SK-N-SH treated with all-trans-retinoic acid at 6 μM for 48 hours (cell line): ENCODE measurements around the gene BAG5.

Source experiments
- ATAC-seq: fragments of 200-7000 bp; cut with Tn5 transposase; 3 replicates; pipeline ENCODE4 v1.9.1; 2020; ENCODE audit warnings: mild to moderate bottlenecking, moderate library complexity
- ARNTL ChIP-seq: fragments of 450-650 bp; formaldehyde crosslinking; IDR thresholded peaks from 2 replicates; pipeline ENCODE4 v1.5.0; 2020; ENCODE audit warnings: low read depth, mild to moderate bottlenecking, moderate library complexity, borderline replicate concordance
- BACH2 ChIP-seq: fragments of 250-450 bp; sonication (Bioruptor Pico); IDR thresholded peaks from 2 replicates; pipeline ENCODE4 v1.9.0; 2021; ENCODE audit warnings: mild to moderate bottlenecking, borderline replicate concordance
- CSDC2 ChIP-seq: fragments of 250-450 bp; sonication (Bioruptor Pico); IDR thresholded peaks from 2 replicates; pipeline ENCODE4 v1.5.0; 2020; ENCODE audit warnings: mild to moderate bottlenecking, moderate library complexity
- GLIS3 ChIP-seq: fragments of 250-450 bp; sonication (Bioruptor Pico); IDR thresholded peaks from 2 replicates; pipeline ENCODE4 v1.5.0; 2020; ENCODE audit warnings: mild to moderate bottlenecking, moderate library complexity
- ISL1 ChIP-seq: fragments of 250-450 bp; sonication (Bioruptor Pico); IDR thresholded peaks from 2 replicates; pipeline ENCODE4 v2.1.2; 2022; ENCODE audit warnings: mild to moderate bottlenecking, moderate library complexity
- OSR1 ChIP-seq: fragments of 250-450 bp; sonication (Bioruptor Pico); IDR thresholded peaks from 2 replicates; pipeline ENCODE4 v1.8.0; 2022; ENCODE audit warnings: moderate library complexity, mild to moderate bottlenecking, inconsistent platforms
- RARB ChIP-seq: fragments of 250-450 bp; sonication (Bioruptor Pico); IDR thresholded peaks from 2 replicates; pipeline ENCODE4 v1.8.0; 2021; ENCODE audit warnings: mild to moderate bottlenecking, moderate library complexity
- SNAI2 ChIP-seq: fragments of 250-450 bp; sonication (Bioruptor Pico); IDR thresholded peaks from 2 replicates; pipeline ENCODE4 v1.5.0; 2020; ENCODE audit warnings: mild to moderate bottlenecking, moderate library complexity
- TCF4 ChIP-seq: fragments of 250-450 bp; sonication (Bioruptor Pico); IDR thresholded peaks from 2 replicates; pipeline ENCODE4 v1.8.0; 2021; ENCODE audit warnings: mild to moderate bottlenecking, moderate library complexity, borderline replicate concordance
- TOX ChIP-seq: fragments of 250-450 bp; sonication (Bioruptor Pico); IDR thresholded peaks from 2 replicates; pipeline ENCODE4 v1.8.0; 2021; ENCODE audit warnings: mild to moderate bottlenecking, moderate library complexity, borderline replicate concordance
- ZC3H10 ChIP-seq: fragments of 250-450 bp; sonication (Bioruptor Pico); IDR thresholded peaks from 2 replicates; pipeline ENCODE4 v1.5.1; 2021; ENCODE audit warnings: mild to moderate bottlenecking, moderate library complexity
- ZFP3 ChIP-seq: fragments of 250-450 bp; sonication (Bioruptor Pico); IDR thresholded peaks from 2 replicates; pipeline ENCODE4 v1.5.0; 2020; ENCODE audit warnings: mild to moderate bottlenecking, moderate library complexity
- ZFP30 ChIP-seq: fragments of 450-650 bp; formaldehyde crosslinking; IDR thresholded peaks from 2 replicates; pipeline ENCODE4 v1.5.0; 2022; ENCODE audit warnings: mild to moderate bottlenecking, moderate library complexity
- ZNF70 ChIP-seq: fragments of 450-650 bp; formaldehyde crosslinking; IDR thresholded peaks from 2 replicates; pipeline ENCODE4 v1.5.0; 2020; ENCODE audit warnings: mild to moderate bottlenecking, moderate library complexity
- TF ChIP-seq, protein P1 (sequence below): fragments of 250-450 bp; sonication (Bioruptor Pico); IDR thresholded peaks from 2 replicates; pipeline ENCODE4 v1.5.1; 2021; ENCODE audit warnings: mild to moderate bottlenecking, moderate library complexity
- TF ChIP-seq, protein P2 (sequence below): fragments of 250-450 bp; sonication (Bioruptor Pico); IDR thresholded peaks from 2 replicates; pipeline ENCODE4 v1.8.0; 2020; ENCODE audit warnings: mild to moderate bottlenecking, moderate library complexity, borderline replicate concordance
- TF ChIP-seq, protein P3 (sequence below): fragments of 250-450 bp; sonication (Bioruptor Pico); IDR thresholded peaks from 2 replicates; pipeline ENCODE4 v1.8.0; 2021; ENCODE audit warnings: low read depth, mild to moderate bottlenecking, moderate library complexity, borderline replicate concordance
- TF ChIP-seq, protein P4 (sequence below): fragments of 250-450 bp; sonication (Bioruptor Pico); IDR thresholded peaks from 2 replicates; pipeline ENCODE4 v1.5.0; 2020; ENCODE audit warnings: mild to moderate bottlenecking, moderate library complexity

The BAG5 gene

DNA sequence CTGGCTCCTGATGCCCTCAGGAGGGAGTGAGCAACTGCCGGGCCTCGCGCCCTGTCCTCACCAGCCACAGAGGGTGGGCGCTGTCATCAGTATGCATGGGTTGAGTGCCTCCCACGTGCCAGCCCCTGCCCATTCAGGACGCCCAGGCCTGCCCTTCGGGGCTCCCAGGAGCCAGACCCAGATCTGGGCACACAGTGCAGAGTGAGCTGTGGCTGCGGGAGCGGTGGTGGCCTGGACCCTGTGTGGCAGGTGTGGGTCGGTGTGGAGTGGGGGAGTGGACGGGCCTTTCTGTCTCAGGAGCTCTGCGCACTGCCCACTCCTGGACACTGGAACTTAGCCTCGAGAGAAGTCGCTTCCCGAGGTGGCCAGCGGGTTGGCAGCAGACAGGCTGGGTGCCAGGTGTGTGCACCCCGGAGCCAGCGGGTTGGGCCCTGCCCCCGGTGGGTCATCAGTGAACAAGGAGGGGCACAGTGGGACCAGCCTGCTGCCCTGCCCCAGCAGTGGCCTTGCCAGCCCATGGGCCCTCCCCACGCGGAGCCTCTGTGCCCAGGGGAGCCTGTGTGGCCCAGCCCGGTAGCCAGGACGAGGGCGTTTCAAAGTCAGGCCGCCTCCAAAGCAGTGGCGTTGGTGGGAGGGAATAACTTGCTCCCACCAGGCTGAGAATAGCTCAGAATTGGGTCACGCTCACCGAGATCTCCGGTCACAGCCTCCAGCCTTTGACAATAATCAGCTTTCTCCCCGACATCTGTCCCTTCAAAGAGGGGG is 24.0 kb downstream of the BAG5 start (continued):
- TF ChIP-seq ZFP30, result no peak
- no peak for TF ChIP-seq ZNF70

DNA sequence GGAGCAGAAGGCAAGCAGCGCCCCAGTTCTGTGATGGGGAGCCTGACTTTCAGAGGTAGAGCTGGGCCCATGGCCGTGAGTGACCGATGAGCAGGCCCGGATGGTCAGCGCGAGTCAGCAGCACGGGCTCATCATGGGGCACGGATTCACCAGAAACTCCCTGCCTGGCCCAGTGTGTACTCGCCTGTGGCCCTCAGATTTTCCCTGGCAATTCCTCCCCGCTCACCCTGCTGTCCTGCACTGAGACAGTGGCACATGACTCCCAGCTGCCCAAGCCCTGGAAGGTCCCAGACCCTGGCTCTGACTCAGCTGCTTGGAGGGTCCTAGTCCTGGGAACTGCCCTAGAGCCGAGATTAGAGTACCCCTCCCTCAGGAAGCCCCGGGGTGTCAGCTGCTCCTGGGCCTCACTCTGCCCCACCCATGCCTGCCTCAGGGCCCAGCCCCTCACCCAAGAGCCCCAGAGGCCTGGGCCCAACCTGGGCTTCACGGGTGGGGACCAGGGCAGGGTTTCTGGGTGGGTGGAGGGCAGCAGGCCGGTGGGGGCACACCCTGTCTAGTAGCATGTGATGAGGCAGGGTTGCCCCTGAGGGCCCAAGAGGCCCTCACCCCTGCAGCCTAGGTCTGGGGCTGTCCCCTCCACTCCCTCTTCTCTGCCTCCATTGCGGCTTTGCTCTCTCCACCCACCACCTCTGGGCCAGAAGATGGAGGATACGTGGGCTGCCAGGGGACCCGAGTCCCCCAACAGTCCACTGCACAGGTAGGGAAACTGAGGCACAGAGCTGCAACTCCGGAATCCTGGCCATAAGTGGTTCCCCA is 25.1 kb downstream of the BAG5 start:
- TF ChIP-seq, protein P1, sequence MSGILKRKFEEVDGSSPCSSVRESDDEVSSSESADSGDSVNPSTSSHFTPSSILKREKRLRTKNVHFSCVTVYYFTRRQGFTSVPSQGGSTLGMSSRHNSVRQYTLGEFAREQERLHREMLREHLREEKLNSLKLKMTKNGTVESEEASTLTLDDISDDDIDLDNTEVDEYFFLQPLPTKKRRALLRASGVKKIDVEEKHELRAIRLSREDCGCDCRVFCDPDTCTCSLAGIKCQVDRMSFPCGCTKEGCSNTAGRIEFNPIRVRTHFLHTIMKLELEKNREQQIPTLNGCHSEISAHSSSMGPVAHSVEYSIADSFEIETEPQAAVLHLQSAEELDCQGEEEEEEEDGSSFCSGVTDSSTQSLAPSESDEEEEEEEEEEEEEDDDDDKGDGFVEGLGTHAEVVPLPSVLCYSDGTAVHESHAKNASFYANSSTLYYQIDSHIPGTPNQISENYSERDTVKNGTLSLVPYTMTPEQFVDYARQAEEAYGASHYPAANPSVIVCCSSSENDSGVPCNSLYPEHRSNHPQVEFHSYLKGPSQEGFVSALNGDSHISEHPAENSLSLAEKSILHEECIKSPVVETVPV, result no peak
- TF ChIP-seq CSDC2 (CRISPR knock-in tag) (no peak), ARNTL (no peak), OSR1 (no peak), ZC3H10 (CRISPR knock-in tag) (no peak), BACH2 (CRISPR knock-in tag) (no peak), TCF4 (CRISPR knock-in tag) (no peak), ZFP30 (no peak)
- TF ChIP-seq, protein P2, sequence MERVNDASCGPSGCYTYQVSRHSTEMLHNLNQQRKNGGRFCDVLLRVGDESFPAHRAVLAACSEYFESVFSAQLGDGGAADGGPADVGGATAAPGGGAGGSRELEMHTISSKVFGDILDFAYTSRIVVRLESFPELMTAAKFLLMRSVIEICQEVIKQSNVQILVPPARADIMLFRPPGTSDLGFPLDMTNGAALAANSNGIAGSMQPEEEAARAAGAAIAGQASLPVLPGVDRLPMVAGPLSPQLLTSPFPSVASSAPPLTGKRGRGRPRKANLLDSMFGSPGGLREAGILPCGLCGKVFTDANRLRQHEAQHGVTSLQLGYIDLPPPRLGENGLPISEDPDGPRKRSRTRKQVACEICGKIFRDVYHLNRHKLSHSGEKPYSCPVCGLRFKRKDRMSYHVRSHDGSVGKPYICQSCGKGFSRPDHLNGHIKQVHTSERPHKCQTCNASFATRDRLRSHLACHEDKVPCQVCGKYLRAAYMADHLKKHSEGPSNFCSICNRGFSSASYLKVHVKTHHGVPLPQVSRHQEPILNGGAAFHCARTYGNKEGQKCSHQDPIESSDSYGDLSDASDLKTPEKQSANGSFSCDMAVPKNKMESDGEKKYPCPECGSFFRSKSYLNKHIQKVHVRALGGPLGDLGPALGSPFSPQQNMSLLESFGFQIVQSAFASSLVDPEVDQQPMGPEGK (CRISPR knock-in tag), result no peak
- no peak; the same call in 2 of the 3 replicates for ATAC-seq

DNA sequence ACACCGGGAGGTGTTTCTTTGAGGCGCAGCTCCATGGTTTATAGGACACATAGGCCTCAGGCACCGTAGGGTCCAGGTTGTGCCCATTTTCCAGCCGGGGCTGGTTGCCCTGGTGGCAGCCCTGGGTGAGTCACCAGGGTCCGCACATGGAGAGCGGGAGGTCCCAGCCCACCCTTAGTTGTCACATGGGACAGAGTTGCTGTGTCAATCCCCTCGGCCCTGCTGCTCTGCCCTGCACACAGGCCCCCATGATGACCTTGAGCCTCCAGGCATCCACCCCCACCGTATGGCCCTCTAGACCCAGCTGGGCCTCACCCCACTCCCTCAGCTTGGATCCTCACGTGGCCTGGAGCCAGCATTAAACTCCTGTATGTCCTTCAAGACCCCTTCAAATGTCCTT is 25.8 kb downstream of the BAG5 start:
- no peak for TF ChIP-seq CSDC2 (CRISPR knock-in tag)
- TF ChIP-seq TOX (CRISPR knock-in tag), result no peak
- TF ChIP-seq, protein P2 (CRISPR knock-in tag), result no peak
- TF ChIP-seq, protein P3, sequence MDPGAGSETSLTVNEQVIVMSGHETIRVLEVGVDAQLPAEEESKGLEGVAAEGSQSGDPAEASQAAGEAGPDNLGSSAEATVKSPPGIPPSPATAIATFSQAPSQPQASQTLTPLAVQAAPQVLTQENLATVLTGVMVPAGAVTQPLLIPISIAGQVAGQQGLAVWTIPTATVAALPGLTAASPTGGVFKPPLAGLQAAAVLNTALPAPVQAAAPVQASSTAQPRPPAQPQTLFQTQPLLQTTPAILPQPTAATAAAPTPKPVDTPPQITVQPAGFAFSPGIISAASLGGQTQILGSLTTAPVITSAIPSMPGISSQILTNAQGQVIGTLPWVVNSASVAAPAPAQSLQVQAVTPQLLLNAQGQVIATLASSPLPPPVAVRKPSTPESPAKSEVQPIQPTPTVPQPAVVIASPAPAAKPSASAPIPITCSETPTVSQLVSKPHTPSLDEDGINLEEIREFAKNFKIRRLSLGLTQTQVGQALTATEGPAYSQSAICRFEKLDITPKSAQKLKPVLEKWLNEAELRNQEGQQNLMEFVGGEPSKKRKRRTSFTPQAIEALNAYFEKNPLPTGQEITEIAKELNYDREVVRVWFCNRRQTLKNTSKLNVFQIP (CRISPR knock-in tag), result no peak
- no peak for TF ChIP-seq OSR1
- no peak for TF ChIP-seq ZC3H10 (CRISPR knock-in tag)
- TF ChIP-seq TCF4 (CRISPR knock-in tag), result no peak
- ATAC-seq, result no peak

DNA sequence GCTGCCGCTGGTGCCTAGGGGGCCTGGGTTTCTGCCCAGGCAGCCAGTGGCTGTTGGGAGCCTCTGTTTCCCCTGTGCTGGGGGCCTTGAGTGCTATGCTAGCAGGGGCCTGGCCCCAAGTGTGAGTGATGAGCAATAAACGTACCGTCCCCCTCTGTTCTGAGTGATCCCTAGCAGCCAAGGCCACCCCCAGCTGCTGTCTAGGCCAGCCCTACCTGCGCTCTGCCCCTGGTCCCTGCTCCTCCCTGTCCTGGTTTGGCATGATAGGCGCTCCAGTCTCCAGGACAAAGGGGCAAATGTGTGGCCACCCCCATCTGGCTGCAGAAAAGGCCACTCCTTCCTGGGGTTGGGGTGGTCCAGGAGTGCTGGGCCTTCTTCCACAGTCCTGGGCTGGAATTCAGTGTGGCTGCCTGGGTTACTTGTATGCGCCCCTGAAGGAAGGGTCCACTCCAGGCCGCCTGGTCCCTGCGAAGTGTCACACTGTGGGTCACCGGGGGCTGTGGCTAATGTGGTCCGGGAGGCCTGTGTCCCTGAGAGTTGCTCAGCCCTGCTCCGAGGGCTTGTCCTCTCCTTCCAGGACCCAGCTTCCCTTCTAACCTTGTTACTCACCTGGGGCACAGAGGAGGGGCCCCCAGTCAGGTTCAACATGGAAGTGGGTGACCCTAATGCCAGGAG is 26.4 kb downstream of the BAG5 start:
- no peak for TF ChIP-seq SNAI2 (CRISPR knock-in tag)
- no peak for TF ChIP-seq RARB (CRISPR knock-in tag)
- TF ChIP-seq GLIS3, result no peak
- TF ChIP-seq, protein P1, result no peak
- TF ChIP-seq ZC3H10 (CRISPR knock-in tag), result no peak
- no peak for TF ChIP-seq ZFP3 (CRISPR knock-in tag)
- TF ChIP-seq ARNTL, result no peak
- TF ChIP-seq, protein P2 (CRISPR knock-in tag), result no peak
- TF ChIP-seq TCF4 (CRISPR knock-in tag), result no peak
- TF ChIP-seq ISL1 (CRISPR knock-in tag), result no peak
- TF ChIP-seq, protein P4, sequence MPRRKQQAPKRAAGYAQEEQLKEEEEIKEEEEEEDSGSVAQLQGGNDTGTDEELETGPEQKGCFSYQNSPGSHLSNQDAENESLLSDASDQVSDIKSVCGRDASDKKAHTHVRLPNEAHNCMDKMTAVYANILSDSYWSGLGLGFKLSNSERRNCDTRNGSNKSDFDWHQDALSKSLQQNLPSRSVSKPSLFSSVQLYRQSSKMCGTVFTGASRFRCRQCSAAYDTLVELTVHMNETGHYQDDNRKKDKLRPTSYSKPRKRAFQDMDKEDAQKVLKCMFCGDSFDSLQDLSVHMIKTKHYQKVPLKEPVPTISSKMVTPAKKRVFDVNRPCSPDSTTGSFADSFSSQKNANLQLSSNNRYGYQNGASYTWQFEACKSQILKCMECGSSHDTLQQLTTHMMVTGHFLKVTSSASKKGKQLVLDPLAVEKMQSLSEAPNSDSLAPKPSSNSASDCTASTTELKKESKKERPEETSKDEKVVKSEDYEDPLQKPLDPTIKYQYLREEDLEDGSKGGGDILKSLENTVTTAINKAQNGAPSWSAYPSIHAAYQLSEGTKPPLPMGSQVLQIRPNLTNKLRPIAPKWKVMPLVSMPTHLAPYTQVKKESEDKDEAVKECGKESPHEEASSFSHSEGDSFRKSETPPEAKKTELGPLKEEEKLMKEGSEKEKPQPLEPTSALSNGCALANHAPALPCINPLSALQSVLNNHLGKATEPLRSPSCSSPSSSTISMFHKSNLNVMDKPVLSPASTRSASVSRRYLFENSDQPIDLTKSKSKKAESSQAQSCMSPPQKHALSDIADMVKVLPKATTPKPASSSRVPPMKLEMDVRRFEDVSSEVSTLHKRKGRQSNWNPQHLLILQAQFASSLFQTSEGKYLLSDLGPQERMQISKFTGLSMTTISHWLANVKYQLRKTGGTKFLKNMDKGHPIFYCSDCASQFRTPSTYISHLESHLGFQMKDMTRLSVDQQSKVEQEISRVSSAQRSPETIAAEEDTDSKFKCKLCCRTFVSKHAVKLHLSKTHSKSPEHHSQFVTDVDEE (CRISPR knock-in tag), result no peak
- ATAC-seq, result no peak
